ENCODE data around the gene RNF19B.
"Not testable (repeated sequence)": the region's sequence is repeated elsewhere in the genome, so short reads cannot be mapped to it uniquely, and the experiment has no call there.

RNF19B gene

GRCh38 chr1:33001282-33001681 lies 36.7 kb upstream of the RNF19B start:
- FAIRE-seq: no peak
- TF ChIP-seq CTCF (IDR thresholded peaks at IDR 0.05; ENCODE audit: insufficient read depth, missing control alignments): no peak

DNA sequence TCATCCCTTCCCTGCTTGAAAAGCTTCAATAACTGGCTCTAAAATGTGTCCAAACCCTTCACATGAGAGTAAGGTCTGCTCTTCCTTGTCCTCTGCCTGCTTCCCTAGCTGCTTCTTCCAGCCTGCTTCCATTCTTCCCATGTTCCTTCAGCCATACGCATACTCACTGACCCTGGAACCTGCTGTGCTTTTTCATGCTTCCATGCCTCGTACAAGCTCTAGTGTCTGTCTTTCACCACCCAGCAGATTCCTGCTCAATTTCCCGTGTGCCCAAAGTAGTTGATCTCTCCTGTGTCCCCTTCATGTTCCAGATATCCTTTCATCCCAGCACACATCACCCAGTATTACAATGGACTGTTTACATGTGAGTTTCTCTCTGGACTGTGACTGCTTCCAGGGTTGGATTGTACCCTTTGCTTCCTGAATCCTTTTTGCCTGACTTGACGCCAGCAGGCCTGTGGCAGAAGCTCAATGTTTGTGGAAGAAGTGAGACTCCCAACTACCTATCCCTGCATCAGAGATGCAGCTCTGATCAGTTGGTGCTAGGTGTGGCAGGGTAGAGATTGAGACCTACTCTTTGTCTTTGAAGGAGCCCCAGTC lies 35.9 kb upstream of the RNF19B start:
- FAIRE-seq: no peak
- no peak for TF ChIP-seq CTCF (IDR thresholded peaks at IDR 0.05; ENCODE audit: insufficient read depth, missing control alignments)
- no peak for DNase-seq (ENCODE audit: insufficient read length, low spot score)

More at GRCh38 chr1:33001282-33001681, 36.7 kb upstream of the RNF19B start:
- no peak for DNase-seq (ENCODE audit: insufficient read length, low spot score)

DNA sequence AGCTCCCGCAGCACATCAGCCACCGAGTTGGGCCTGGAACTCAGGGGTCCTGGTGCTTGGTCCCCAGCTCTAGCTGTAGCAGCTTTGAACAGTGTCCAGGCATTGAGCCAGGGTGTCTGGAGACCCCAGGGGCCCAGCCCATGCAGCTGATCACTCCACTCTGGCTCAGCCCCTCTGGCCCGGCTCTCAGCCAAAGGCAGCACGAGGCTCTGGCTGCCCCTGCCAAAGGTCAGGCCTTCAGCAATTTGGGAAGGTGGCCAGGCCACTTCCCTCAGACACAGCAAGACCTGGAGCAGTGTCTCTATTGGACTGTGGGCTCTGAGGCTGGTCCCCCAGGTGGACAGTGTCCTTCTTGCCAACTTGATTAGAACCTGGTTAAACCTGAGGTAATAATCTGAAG lies 34.4 kb upstream of the RNF19B start:
- no peak for FAIRE-seq
- DNase-seq (ENCODE audit: insufficient read length, low spot score): no peak
- TF ChIP-seq CTCF (IDR thresholded peaks at IDR 0.05; ENCODE audit: insufficient read depth, missing control alignments): no peak

GRCh38 chr1:32998064-32998463 lies 33.5 kb upstream of the RNF19B start:
- FAIRE-seq: no peak
- TF ChIP-seq CTCF (IDR thresholded peaks at IDR 0.05; ENCODE audit: insufficient read depth, missing control alignments): no peak
- no peak for DNase-seq (ENCODE audit: insufficient read length, low spot score)

DNA sequence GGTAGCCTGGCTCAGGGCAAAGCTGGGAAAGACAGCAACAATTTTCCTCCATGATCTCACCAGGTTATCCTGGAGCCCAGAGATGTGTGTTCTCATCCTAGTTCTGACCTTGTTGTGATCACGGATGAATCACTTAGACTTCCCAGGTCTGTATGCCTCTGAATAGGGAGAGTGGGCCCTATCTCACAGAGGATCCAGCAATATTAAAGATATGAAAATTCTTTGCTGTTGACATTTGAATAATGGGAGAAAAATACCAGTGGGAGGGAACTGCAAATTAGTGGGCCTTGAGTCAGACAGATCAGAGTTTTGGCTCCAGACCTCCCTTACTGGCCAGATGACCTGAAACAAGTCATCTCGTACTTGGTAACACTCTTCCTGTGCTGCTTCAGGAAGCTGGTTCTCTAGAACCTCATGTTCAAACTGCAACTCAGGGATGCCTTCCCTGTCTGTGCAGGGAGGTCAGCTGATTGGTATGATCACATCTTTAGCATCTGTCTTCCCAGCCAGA lies 32.8 kb upstream of the RNF19B start:
- DNase-seq (ENCODE audit: insufficient read length, low spot score): no peak
- FAIRE-seq: no peak
- TF ChIP-seq CTCF (IDR thresholded peaks at IDR 0.05; ENCODE audit: insufficient read depth, missing control alignments): no peak

GRCh38 chr1:32993324-32993636 lies 28.7 kb upstream of the RNF19B start:
- not testable (repeated sequence) for DNase-seq (ENCODE audit: insufficient read length, low spot score); FAIRE-seq

- FAIRE-seq (no peak), DNase-seq (ENCODE audit: insufficient read length, low spot score) (peak; percentile 32)
- TF ChIP-seq CTCF (IDR thresholded peaks at IDR 0.05; ENCODE audit: insufficient read depth, missing control alignments): no peak
These were observed 28.1 kb upstream of the RNF19B start for GRCh38 chr1:32992489-32993323.

Measured in D721Med (cell line).